Measurements from ENCODE around the gene HYDIN. TPM values are rescaled to one million over a fixed set of nuclear protein-coding genes. Genes with fewer than 3 reads are reported as not detected.
"Not testable (repeated sequence)": the region's sequence is repeated elsewhere in the genome, so short reads cannot be mapped to it uniquely, and the experiment has no call there.

Gene HYDIN
- total RNA-seq, 1 donor from 2014 or later: 0.82 TPM

GRCh38 chr16:71157278-71157677 is 73.2 kb downstream of the HYDIN start:
- intact Hi-C loops (cut with micrococcal nuclease); ATAC-seq; DNase-seq: not testable (repeated sequence)

GRCh38 chr16:71153329-71153728 is 77.2 kb downstream of the HYDIN start:
- ATAC-seq; DNase-seq; intact Hi-C loops (cut with micrococcal nuclease): not testable (repeated sequence)

- intact Hi-C loops (cut with micrococcal nuclease); ATAC-seq; DNase-seq: not testable (repeated sequence)
These were observed 78.9 kb downstream of the HYDIN start for GRCh38 chr16:71151654-71152053.

GRCh38 chr16:71143246-71143645 is 87.3 kb downstream of the HYDIN start:
- ATAC-seq; intact Hi-C loops (cut with micrococcal nuclease); DNase-seq: not testable (repeated sequence)

GRCh38 chr16:71110565-71110964 is 120.0 kb downstream of the HYDIN start:
- DNase-seq; ATAC-seq; intact Hi-C loops (cut with micrococcal nuclease): not testable (repeated sequence)

- DNase-seq; intact Hi-C loops (cut with micrococcal nuclease); ATAC-seq: not testable (repeated sequence)
These were observed 120.8 kb downstream of the HYDIN start for GRCh38 chr16:71109656-71110208.

GRCh38 chr16:71105881-71106280 is 124.6 kb downstream of the HYDIN start:
- DNase-seq; ATAC-seq; intact Hi-C loops (cut with micrococcal nuclease): not testable (repeated sequence)

GRCh38 chr16:71083573-71083972 is 146.9 kb downstream of the HYDIN start:
- intact Hi-C loops (cut with micrococcal nuclease); ATAC-seq; DNase-seq: not testable (repeated sequence)

- not testable (repeated sequence) for DNase-seq, ATAC-seq
These were observed 149.7 kb downstream of the HYDIN start for GRCh38 chr16:71080777-71081176.

GRCh38 chr16:71080262-71080661 is 150.3 kb downstream of the HYDIN start:
- intact Hi-C loops (cut with micrococcal nuclease); DNase-seq: not testable (repeated sequence)
- ATAC-seq: peak; percentile 78

More at GRCh38 chr16:71080777-71081176, 149.7 kb downstream of the HYDIN start:
- intact Hi-C loops (cut with micrococcal nuclease): not testable (repeated sequence)

- ATAC-seq: peak; percentile 84
- DNase-seq; intact Hi-C loops (cut with micrococcal nuclease): not testable (repeated sequence)
These were observed 159.9 kb downstream of the HYDIN start for GRCh38 chr16:71070651-71071050.

GRCh38 chr16:71069842-71070241 is 160.7 kb downstream of the HYDIN start:
- intact Hi-C loops (cut with micrococcal nuclease); DNase-seq: not testable (repeated sequence)
- ATAC-seq: peak; percentile 96

GRCh38 chr16:71053897-71054609 is 176.5 kb downstream of the HYDIN start:
- DNase-seq; ATAC-seq; intact Hi-C loops (cut with micrococcal nuclease): not testable (repeated sequence)

GRCh38 chr16:71050307-71050706 is 180.2 kb downstream of the HYDIN start:
- ATAC-seq; intact Hi-C loops (cut with micrococcal nuclease); DNase-seq: not testable (repeated sequence)

- intact Hi-C loops (cut with micrococcal nuclease); DNase-seq: not testable (repeated sequence)
These were observed 191.0 kb downstream of the HYDIN start for GRCh38 chr16:71039368-71040111.

GRCh38 chr16:71038421-71038820 is 192.1 kb downstream of the HYDIN start:
- intact Hi-C loops (cut with micrococcal nuclease); ATAC-seq; DNase-seq: not testable (repeated sequence)

More at GRCh38 chr16:71039368-71040111, 191.0 kb downstream of the HYDIN start:
- ATAC-seq: peak; percentile 86

GRCh38 chr16:71037987-71038386 is 192.5 kb downstream of the HYDIN start:
- ATAC-seq; intact Hi-C loops (cut with micrococcal nuclease); DNase-seq: not testable (repeated sequence)

GRCh38 chr16:71028032-71028727 is 202.3 kb downstream of the HYDIN start:
- intact Hi-C loops (cut with micrococcal nuclease); ATAC-seq; DNase-seq: not testable (repeated sequence)

GRCh38 chr16:71027511-71027910 is 203.0 kb downstream of the HYDIN start:
- DNase-seq; intact Hi-C loops (cut with micrococcal nuclease); ATAC-seq: not testable (repeated sequence)
